K562 (cell line): ENCODE measurements around the gene GRP.

ENCODE experiments used
- CHD2 ChIP-seq: IDR thresholded peaks from 2 replicates; pipeline ENCODE4 v1.6.1; 2011; ENCODE audit warnings: low read depth, low read length
- EP300 ChIP-seq: IDR thresholded peaks from 2 replicates; pipeline ENCODE4 v1.6.1; 2012; ENCODE audit warnings: low read length, improper control_type of control experiment
- FOXP4 ChIP-seq: sonication (generic); formaldehyde crosslinking; IDR thresholded peaks from 2 replicates; pipeline ENCODE4 v1.8.0; 2022; ENCODE audit warnings: mild to moderate bottlenecking, missing genetic modification reagents, borderline replicate concordance
- POLR2A ChIP-seq: fragments of 450-650 bp; conservative IDR thresholded peaks from 2 replicates; pipeline ENCODE4 v1.6.1; 2016
- RAD21 ChIP-seq, 2 experiments: fragments of 250-450 bp in 1 of 2; fragments of 450-650 bp in 1 of 2; sonication (Bioruptor Pico) in 1 of 2; formaldehyde crosslinking in 1 of 2; IDR thresholded peaks in 1 of 2; conservative IDR thresholded peaks in 1 of 2; 2 replicates each; pipeline versions ENCODE4 v1.4.0 to v1.8.0; 2020 to 2022; ENCODE audit warnings: mild to moderate bottlenecking in 2 of 2, moderate library complexity in 1 of 2
- RBFOX2 ChIP-seq: fragments of 200-400 bp; formaldehyde crosslinking; IDR thresholded peaks from 2 replicates; pipeline ENCODE4 v1.6.1; 2017; ENCODE audit warnings: low read depth, mild to moderate bottlenecking, low read length, moderate library complexity
- ZBTB33 ChIP-seq: sonication (generic); formaldehyde crosslinking; IDR thresholded peaks from 2 replicates; pipeline ENCODE4 v1.8.1; 2023; ENCODE audit warnings: mild to moderate bottlenecking, missing genetic modification reagents
- ZNF217 ChIP-seq: sonication (generic); formaldehyde crosslinking; IDR thresholded peaks from 2 replicates; pipeline ENCODE4 v1.8.0; 2022; ENCODE audit warnings: mild to moderate bottlenecking, missing genetic modification reagents
- ZNF354B ChIP-seq: fragments of 250-450 bp; sonication (Bioruptor Pico); IDR thresholded peaks from 2 replicates; pipeline ENCODE4 v1.4.0; 2020

GRCh38 chr18:59222341-59222740, 2.4 kb downstream of the GRP start:
- TF ChIP-seq ZNF217 (CRISPR knock-in tag) = no peak
- no peak for TF ChIP-seq EP300
- no peak for TF ChIP-seq FOXP4 (CRISPR knock-in tag)
- TF ChIP-seq CHD2 = no peak
- TF ChIP-seq ZBTB33 (CRISPR knock-in tag) = no peak
- no peak for TF ChIP-seq POLR2A
- no peak for TF ChIP-seq RBFOX2
- no peak for TF ChIP-seq RAD21 (CRISPR knock-in tag; conservative IDR thresholded peaks at IDR 0.05 in 1 of 2, IDR thresholded peaks at IDR 0.05 in 1 of 2)
- no peak for TF ChIP-seq ZNF354B (CRISPR knock-in tag)
